Measurements from ENCODE around the gene SARS1. TPM values are rescaled to one million over a fixed set of nuclear protein-coding genes. Genes with fewer than 3 reads are reported as not detected.

The SARS1 gene
- total and polyA plus RNA-seq, 2 of the 13 experiments (the other 11 are each of a cell fraction or from before 2014, with no cell fraction given), result 103 to 134 TPM

- H3K4me3 ChIP-seq (replicated peaks in 1 of 3; ENCODE audit: insufficient read depth in 1 of 3, low read depth in 2 of 3, low read length in 3 of 3), result no peak overlapping the region
- ATAC-seq, result no peak; the same call in 2 of the 3 replicates
- H3K27me3 ChIP-seq (ENCODE audit: control insufficient read depth in 1 of 2, insufficient read depth in 2 of 2, low read length in 2 of 2), result peaks cover 1 to 7% of the 10 kb centered on the region in 2 experiments; a peak in 2 of 5 replicates
- no peak for TF ChIP-seq ZNF709 (CRISPR knock-in tag; IDR thresholded peaks at IDR 0.05)
- CTCF ChIA-PET (ENCODE audit: low intra/inter-chr PET ratio, low total read pairs), result no interaction called here
- intact Hi-C loops (cut with micrococcal nuclease; ENCODE audit: unreplicated experiment) (no loop called here), in situ Hi-C loops (cut with HindIII; ENCODE audit: extremely low pct_ligation_motif_present, low pct_unique_long_range_greater_than_20kb) (no loop called here)
- POLR2A ChIA-PET, result no interaction called here
- H3K79me2 ChIP-seq (ENCODE audit: insufficient read depth, low read length), result no peaks in the 10 kb centered on the region
- H4K20me1 ChIP-seq (ENCODE audit: insufficient read depth, low read length), result no peaks in the 10 kb centered on the region
- DNase-seq (ENCODE audit: low spot score), result no peak
- H3K4me2 ChIP-seq (ENCODE audit: low read depth, low read length), result no peak overlapping the region
- no peak overlapping the region for H3K27ac ChIP-seq (ENCODE audit: extremely low read length, insufficient read depth, low read length)
- H2AFZ ChIP-seq (ENCODE audit: low read length), result no peak overlapping the region
- 83% methylated on average over 8 of the region's 8 CpGs for WGBS (ENCODE audit: low lambda C conversion rate)
- H3K4me1 ChIP-seq (ENCODE audit: insufficient read depth, low read length), result peaks cover 39% of the 10 kb centered on the region
- no peaks in the 10 kb centered on the region for H3K9me3 ChIP-seq (ENCODE audit: low read length)
- H3K9ac ChIP-seq (ENCODE audit: insufficient read depth, low read depth, low read length), result no peak overlapping the region
- no peaks in the 10 kb centered on the region for H3K36me3 ChIP-seq (replicated peaks in 1 of 2; ENCODE audit: control insufficient read depth in 1 of 2, insufficient read depth in 2 of 2, low read length in 2 of 2)
- no peak for FAIRE-seq
- BruUV-seq (replicated peaks), result no TSS peak
Measured at GRCh38 chr1:109164538-109164937, 49.2 kb upstream of the SARS1 start.

- POLR2A ChIA-PET, result no interaction called here
- no peaks in the 10 kb centered on the region for H3K79me2 ChIP-seq (ENCODE audit: insufficient read depth, low read length)
- WGBS (ENCODE audit: low lambda C conversion rate), result 82% methylated on average over 7 of the region's 7 CpGs
- FAIRE-seq, result no peak
- H4K20me1 ChIP-seq (ENCODE audit: insufficient read depth, low read length), result no peaks in the 10 kb centered on the region
- no peaks in the 10 kb centered on the region for H3K36me3 ChIP-seq (replicated peaks in 1 of 2; ENCODE audit: control insufficient read depth in 1 of 2, insufficient read depth in 2 of 2, low read length in 2 of 2)
- in situ Hi-C loops (cut with HindIII; ENCODE audit: extremely low pct_ligation_motif_present, low pct_unique_long_range_greater_than_20kb) (no loop called here), intact Hi-C loops (cut with micrococcal nuclease; ENCODE audit: unreplicated experiment) (no loop called here)
- H3K9me3 ChIP-seq (ENCODE audit: low read length), result no peaks in the 10 kb centered on the region
- no peak overlapping the region for H3K9ac ChIP-seq (ENCODE audit: insufficient read depth, low read depth, low read length)
- H3K4me1 ChIP-seq (ENCODE audit: insufficient read depth, low read length), result peaks cover 26% of the 10 kb centered on the region
- no peak overlapping the region for H2AFZ ChIP-seq (ENCODE audit: low read length)
- H3K27ac ChIP-seq (ENCODE audit: extremely low read length, insufficient read depth, low read length), result no peak overlapping the region
- ATAC-seq, result no peak
- CTCF ChIA-PET (ENCODE audit: low intra/inter-chr PET ratio, low total read pairs), result no interaction called here
- no TSS peak for BruUV-seq (replicated peaks)
- H3K4me3 ChIP-seq (replicated peaks in 1 of 3; ENCODE audit: insufficient read depth in 1 of 3, low read depth in 2 of 3, low read length in 3 of 3), result no peak overlapping the region
- no peak for DNase-seq (ENCODE audit: low spot score)
- peaks cover 0 to 12% of the 10 kb centered on the region in 2 experiments; a peak in 1 of 5 replicates for H3K27me3 ChIP-seq (ENCODE audit: control insufficient read depth in 1 of 2, insufficient read depth in 2 of 2, low read length in 2 of 2)
- no peak overlapping the region for H3K4me2 ChIP-seq (ENCODE audit: low read depth, low read length)
- TF ChIP-seq NFIB (CRISPR knock-in tag; IDR thresholded peaks at IDR 0.05; ENCODE audit: borderline replicate concordance), result no peak
- TF ChIP-seq WIZ (CRISPR knock-in tag; IDR thresholded peaks at IDR 0.05), result no peak
- TF ChIP-seq ZNF724P (CRISPR knock-in tag; IDR thresholded peaks at IDR 0.05; ENCODE audit: borderline replicate concordance), result no peak
- TF ChIP-seq ATF7 (IDR thresholded peaks at IDR 0.05), result no peak
- TF ChIP-seq ATF7 (CRISPR knock-in tag; IDR thresholded peaks at IDR 0.05), result no peak
- no peak for TF ChIP-seq GPBP1L1 (CRISPR knock-in tag; IDR thresholded peaks at IDR 0.05)
- no peak for TF ChIP-seq ZKSCAN5 (CRISPR knock-in tag; IDR thresholded peaks at IDR 0.05)
- TF ChIP-seq DPF2 (CRISPR knock-in tag; IDR thresholded peaks at IDR 0.05; ENCODE audit: borderline replicate concordance, low read depth), result no peak
- no peak for TF ChIP-seq ZNF282 (IDR thresholded peaks at IDR 0.05; ENCODE audit: partially characterized antibody)
- TF ChIP-seq LRRFIP1 (CRISPR knock-in tag; conservative IDR thresholded peaks at IDR 0.05), result no peak
- no peak for TF ChIP-seq TFDP2 (CRISPR knock-in tag; IDR thresholded peaks at IDR 0.05)
- TF ChIP-seq ETV6 (CRISPR knock-in tag; conservative IDR thresholded peaks at IDR 0.05), result no peak
Measured at GRCh38 chr1:109167001-109167506, 46.7 kb upstream of the SARS1 start.

All from HepG2 (cell line).